Measurements from ENCODE around the gene GAP43. TPM values are rescaled to one million over a fixed set of nuclear protein-coding genes. Genes with fewer than 3 reads are reported as not detected.
A peak's percentile ranks its signal among the peaks of the same experiment; 100 is the strongest.

Gene GAP43
- total RNA-seq: 0.16 TPM in 2 replicates
- 0.10 TPM for polyA plus RNA-seq (2012)

- peak; percentile 66 for DNase-seq (ENCODE audit: low read depth)
Observed at GRCh38 chr3:115623044-115623868, at the start of gene GAP43. TSS of gene GAP43 (plus strand) at chr3:115623510. CDS start at chr3:115623690, 180 bp downstream.

GRCh38 chr3:115576325-115576875 is 46.9 kb upstream of the GAP43 start:
- no peak for DNase-seq (ENCODE audit: low read depth)

GRCh38 chr3:115577000-115577399 is 46.3 kb upstream of the GAP43 start:
- no peak for DNase-seq (ENCODE audit: low read depth)

- DNase-seq (ENCODE audit: low read depth): no peak
Observed at GRCh38 chr3:115578331-115578730, 45.0 kb upstream of the GAP43 start.

- no peak for DNase-seq (ENCODE audit: low read depth)
Observed at GRCh38 chr3:115580566-115580965, 42.7 kb upstream of the GAP43 start.

- DNase-seq (ENCODE audit: low read depth): peak; percentile 7
Observed at GRCh38 chr3:115581362-115582135, 41.8 kb upstream of the GAP43 start.

- no peak for DNase-seq (ENCODE audit: low read depth)
Observed at GRCh38 chr3:115588201-115589115, 34.9 kb upstream of the GAP43 start.

- no peak for DNase-seq (ENCODE audit: low read depth)
Observed at GRCh38 chr3:115590873-115591272, 32.4 kb upstream of the GAP43 start.

GRCh38 chr3:115595611-115596275 is 27.6 kb upstream of the GAP43 start:
- no peak for DNase-seq (ENCODE audit: low read depth)

GRCh38 chr3:115598216-115598615 is 25.1 kb upstream of the GAP43 start:
- DNase-seq (ENCODE audit: low read depth): no peak

- DNase-seq (ENCODE audit: low read depth): no peak
Observed at GRCh38 chr3:115602194-115602593, 21.1 kb upstream of the GAP43 start.

GRCh38 chr3:115611630-115612029 is 11.7 kb upstream of the GAP43 start:
- DNase-seq (ENCODE audit: low read depth): no peak

GRCh38 chr3:115615001-115615814 is 8.1 kb upstream of the GAP43 start:
- no peak for DNase-seq (ENCODE audit: low read depth)

- no peak for DNase-seq (ENCODE audit: low read depth)
Observed at GRCh38 chr3:115616461-115616860, 6.8 kb upstream of the GAP43 start.

GRCh38 chr3:115617591-115617990 is 5.7 kb upstream of the GAP43 start:
- DNase-seq (ENCODE audit: low read depth): no peak

GRCh38 chr3:115624029-115624741 is 875 bp downstream of the GAP43 start:
- DNase-seq (ENCODE audit: low read depth): no peak

GRCh38 chr3:115624901-115625300 is 1.6 kb downstream of the GAP43 start:
- no peak for DNase-seq (ENCODE audit: low read depth)

- no peak for DNase-seq (ENCODE audit: low read depth)
Observed at GRCh38 chr3:115626006-115626409, 2.7 kb downstream of the GAP43 start.

- no peak for DNase-seq (ENCODE audit: low read depth)
Observed at GRCh38 chr3:115626721-115627120, 3.4 kb downstream of the GAP43 start.
